ENCODE results near the gene GPD2. TPM values are rescaled to one million over a fixed set of nuclear protein-coding genes. Genes with fewer than 3 reads are reported as not detected.

GPD2 gene
- total RNA-seq, 4 donors from 2014 or later = 39.2 to 69.7 (median 64.1) TPM

GRCh38 chr2:156585457-156585856 lies 149.3 kb downstream of the GPD2 start:
- TF ChIP-seq CTCF (IDR thresholded peaks at IDR 0.05 in 4 of 5, conservative IDR thresholded peaks at IDR 0.05 in 1 of 5) (no peak), POLR2A (IDR thresholded peaks at IDR 0.05) (no peak)
- Histone ChIP-seq H3K27me3 (no peaks in the 10 kb centered on the region), H3K4me1 (no peaks in the 10 kb centered on the region), H3K36me3 (peaks cover 0 to 26% of the 10 kb centered on the region in 2 donors), H3K27ac (no peak overlapping the region), H3K4me3 (no peak overlapping the region), H3K9me3 (no peaks in the 10 kb centered on the region)
- in situ Hi-C loops (cut with MboI; ENCODE audit: low sequenced_read_pairs in 4 of 4) = loop anchor here in 2 of 4 donors (10.0 to 25.0 kb wide), 2 partner anchors 241 to 248 kb away; partner anchors contain the start of gene NR4A2 (in 1 of the 2)
- DNase-seq (no peak), ATAC-seq (no peak)
- intact Hi-C loops (cut with DNase I; ENCODE audit: low total_unique reads) = loop anchor here (5.0 to 10.0 kb wide), 2 partner anchors 243 to 1211 kb away; no protein-coding TSS in a partner anchor

- ATAC-seq (no peak), DNase-seq (no peak)
- TF ChIP-seq POLR2A (IDR thresholded peaks at IDR 0.05) = no peak
- no peak for TF ChIP-seq CTCF (IDR thresholded peaks at IDR 0.05 in 4 of 5, conservative IDR thresholded peaks at IDR 0.05 in 1 of 5)
- Histone ChIP-seq H3K9me3 (no peaks in the 10 kb centered on the region), H3K27me3 (no peaks in the 10 kb centered on the region), H3K36me3 (peaks cover 0 to 23% of the 10 kb centered on the region in 2 donors), H3K4me3 (no peak overlapping the region), H3K27ac (no peak overlapping the region), H3K4me1 (no peaks in the 10 kb centered on the region)
- in situ Hi-C loops (cut with MboI; ENCODE audit: low sequenced_read_pairs in 4 of 4) (loop anchor here in 2 of 4 donors (10.0 to 25.0 kb wide), 2 partner anchors 242 to 249 kb away; partner anchors contain the start of gene NR4A2 (in 1 of the 2)), intact Hi-C loops (cut with DNase I; ENCODE audit: low total_unique reads) (loop anchor here (5.0 to 10.0 kb wide), 2 partner anchors 244 to 1212 kb away; no protein-coding TSS in a partner anchor)
Observed at GRCh38 chr2:156586621-156587020, 150.4 kb downstream of the GPD2 start.

- in situ Hi-C loops (cut with MboI; ENCODE audit: low sequenced_read_pairs in 4 of 4) = loop anchor here in 2 of 4 donors (10.0 to 25.0 kb wide), 2 partner anchors 245 to 252 kb away; partner anchors contain the start of gene NR4A2 (in 1 of the 2)
- ATAC-seq = peak in 1 of 2 donors; percentile 64
- intact Hi-C loops (cut with DNase I; ENCODE audit: low total_unique reads) = loop anchor here (5.0 to 10.0 kb wide), 2 partner anchors 247 to 1215 kb away; no protein-coding TSS in a partner anchor
Observed at GRCh38 chr2:156589381-156590079, 153.4 kb downstream of the GPD2 start.

GRCh38 chr2:156590085-156590739 lies 154.0 kb downstream of the GPD2 start:
- Histone ChIP-seq H3K36me3 (no peaks in the 10 kb centered on the region), H3K4me3 (no peak overlapping the region), H3K27ac (no peak overlapping the region), H3K27me3 (no peaks in the 10 kb centered on the region), H3K4me1 (no peaks in the 10 kb centered on the region), H3K9me3 (no peaks in the 10 kb centered on the region)
- no peak for DNase-seq
- no peak for ATAC-seq
- intact Hi-C loops (cut with DNase I; ENCODE audit: low total_unique reads) = no loop called here
- in situ Hi-C loops (cut with MboI; ENCODE audit: low sequenced_read_pairs in 4 of 4) = loop anchor here in 1 of 4 donors (25.0 kb wide), 1 partner anchor 253 kb away; the partner anchor contains the start of gene NR4A2
- TF ChIP-seq CTCF (IDR thresholded peaks at IDR 0.05 in 4 of 5, conservative IDR thresholded peaks at IDR 0.05 in 1 of 5) (no peak), POLR2A (IDR thresholded peaks at IDR 0.05) (no peak)

More at GRCh38 chr2:156589381-156590079, 153.4 kb downstream of the GPD2 start:
- H3K27ac ChIP-seq = no peak overlapping the region
- peaks cover 0 to 4% of the 10 kb centered on the region in 2 donors for H3K36me3 ChIP-seq
- no peaks in the 10 kb centered on the region for H3K9me3 ChIP-seq
- no peak overlapping the region for H3K4me3 ChIP-seq
- H3K27me3 ChIP-seq = no peaks in the 10 kb centered on the region
- DNase-seq = no peak
- TF ChIP-seq POLR2A (IDR thresholded peaks at IDR 0.05) (no peak), CTCF (IDR thresholded peaks at IDR 0.05 in 4 of 5, conservative IDR thresholded peaks at IDR 0.05 in 1 of 5) (peak in 4 of 5 experiments; percentile 14 to 55 (median 48))
- H3K4me1 ChIP-seq = no peaks in the 10 kb centered on the region
